ENCODE results near the gene EIF1.
"Not testable (repeated sequence)": the region's sequence is repeated elsewhere in the genome, so short reads cannot be mapped to it uniquely, and the experiment has no call there.

The EIF1 gene

GRCh38 chr17:41688641-41689496 is at the start of gene EIF1:
Gene EIF1, plus strand, starts transcription at chr17:41688885. Its CDS starts 154 bp downstream, at chr17:41689039.
- peak; percentile 100 for DNase-seq (ENCODE audit: low read depth)

GRCh38 chr17:41638941-41639340 is 49.7 kb upstream of the EIF1 start:
- DNase-seq (ENCODE audit: low read depth) = no peak

- DNase-seq (ENCODE audit: low read depth) = no peak
Observed at GRCh38 chr17:41639492-41640473, 48.9 kb upstream of the EIF1 start.

GRCh38 chr17:41640596-41640995 is 48.1 kb upstream of the EIF1 start:
- not testable (repeated sequence) for DNase-seq (ENCODE audit: low read depth)

- no peak for DNase-seq (ENCODE audit: low read depth)
Observed at GRCh38 chr17:41642252-41643156, 46.2 kb upstream of the EIF1 start.

GRCh38 chr17:41647038-41647813 is 41.5 kb upstream of the EIF1 start:
- DNase-seq (ENCODE audit: low read depth) = no peak

- peak; percentile 92 for DNase-seq (ENCODE audit: low read depth)
Observed at GRCh38 chr17:41647940-41648410, 40.7 kb upstream of the EIF1 start.

GRCh38 chr17:41648411-41649195 is 40.1 kb upstream of the EIF1 start:
- peak; percentile 87 for DNase-seq (ENCODE audit: low read depth)

GRCh38 chr17:41649923-41650519 is 38.7 kb upstream of the EIF1 start:
- DNase-seq (ENCODE audit: low read depth) = no peak

GRCh38 chr17:41650794-41651624 is 37.7 kb upstream of the EIF1 start:
- no peak for DNase-seq (ENCODE audit: low read depth)

GRCh38 chr17:41651625-41652460 is 36.8 kb upstream of the EIF1 start:
- no peak for DNase-seq (ENCODE audit: low read depth)

- no peak for DNase-seq (ENCODE audit: low read depth)
Observed at GRCh38 chr17:41652461-41652970, 36.2 kb upstream of the EIF1 start.

- no peak for DNase-seq (ENCODE audit: low read depth)
Observed at GRCh38 chr17:41653421-41653820, 35.3 kb upstream of the EIF1 start.

GRCh38 chr17:41653892-41654677 is 34.6 kb upstream of the EIF1 start:
- no peak for DNase-seq (ENCODE audit: low read depth)

GRCh38 chr17:41654678-41655607 is 33.7 kb upstream of the EIF1 start:
- no peak for DNase-seq (ENCODE audit: low read depth)
